SJSA1 (cell line): ENCODE measurements around the gene ZNF362. TPM values are rescaled to one million over a fixed set of nuclear protein-coding genes. Genes with fewer than 3 reads are reported as not detected.

Source experiments
- DNase-seq, 2 experiments: peaks; one replicate each; pipeline ENCODE4 v3.0.0-alpha.2; 2015 to 2020; ENCODE audit warnings: low spot score in 2 of 2, low read depth in 1 of 2
- H3K27ac ChIP-seq: fragments of 250-450 bp; sonication (Bioruptor Pico); 2 replicates; pipeline ENCODE4 v1.5.1; 2020; ENCODE audit warnings: mild to moderate bottlenecking, moderate library complexity
- H3K27me3 ChIP-seq: fragments of 250-450 bp; sonication (Bioruptor Pico); replicated peaks from 2 replicates; pipeline ENCODE4 v1.5.1; 2020; ENCODE audit warnings: mild to moderate bottlenecking, moderate library complexity
- H3K36me3 ChIP-seq: fragments of 250-450 bp; sonication (Bioruptor Pico); 2 replicates; pipeline ENCODE4 v1.5.1; 2020; ENCODE audit warnings: mild to moderate bottlenecking
- H3K4me1 ChIP-seq: fragments of 250-450 bp; sonication (Bioruptor Pico); replicated peaks from 2 replicates; pipeline ENCODE4 v1.6.1; 2021; ENCODE audit warnings: mild to moderate bottlenecking
- H3K4me3 ChIP-seq: fragments of 250-450 bp; sonication (Bioruptor Pico); 2 replicates; pipeline ENCODE4 v1.5.1; 2020; ENCODE audit warnings: mild to moderate bottlenecking
- H3K9me3 ChIP-seq: fragments of 250-450 bp; sonication (Bioruptor Pico); replicated peaks from 2 replicates; pipeline ENCODE4 v1.5.1; 2020; ENCODE audit warnings: mild to moderate bottlenecking
- total RNA-seq: library from RNA; depleted of rRNA; stranded (reverse); fragments of >200 nt; shearing (Covaris generic); gene quantifications from 2 replicates; pipeline ENCODE4 v1.2.3, GENCODE V29; 2014

ZNF362 gene
- total RNA-seq, 1 experiment from 2014 or later: 21.4 TPM

GRCh38 chr1:33292726-33293340 lies 36.5 kb downstream of the ZNF362 start:
- no peak for DNase-seq
- Histone ChIP-seq H3K9me3 (no peaks in the 10 kb centered on the region), H3K27ac (no peak overlapping the region), H3K36me3 (peaks cover 44% of the 10 kb centered on the region), H3K4me1 (no peaks in the 10 kb centered on the region), H3K4me3 (no peak overlapping the region), H3K27me3 (no peaks in the 10 kb centered on the region)

GRCh38 chr1:33294071-33295010 lies 38.0 kb downstream of the ZNF362 start:
- Histone ChIP-seq H3K9me3 (no peaks in the 10 kb centered on the region), H3K27ac (no peak overlapping the region), H3K36me3 (peaks cover 56% of the 10 kb centered on the region), H3K4me1 (0 out of 2 replicates have a peak, but pooled peaks cover 6% of the 10 kb centered on the region), H3K4me3 (no peak overlapping the region), H3K27me3 (no peaks in the 10 kb centered on the region)
- no peak for DNase-seq

GRCh38 chr1:33295023-33295422 lies 38.7 kb downstream of the ZNF362 start:
- peaks cover 62% of the 10 kb centered on the region for H3K36me3 ChIP-seq
- no peaks in the 10 kb centered on the region for H3K27me3 ChIP-seq
- H3K9me3 ChIP-seq: no peaks in the 10 kb centered on the region
- H3K27ac ChIP-seq: no peak overlapping the region
- 0 out of 2 replicates have a peak, but pooled peaks cover 6% of the 10 kb centered on the region for H3K4me1 ChIP-seq
- no peak overlapping the region for H3K4me3 ChIP-seq
- no peak for DNase-seq

- H3K27ac ChIP-seq: no peak overlapping the region
These were observed 39.3 kb downstream of the ZNF362 start for GRCh38 chr1:33295450-33296081.

GRCh38 chr1:33296082-33296458 lies 39.8 kb downstream of the ZNF362 start:
- no peak overlapping the region for H3K4me3 ChIP-seq
- H3K36me3 ChIP-seq: peaks cover 63% of the 10 kb centered on the region
- DNase-seq: no peak
- H3K27ac ChIP-seq: no peak overlapping the region
- no peaks in the 10 kb centered on the region for H3K27me3 ChIP-seq
- H3K4me1 ChIP-seq: 0 out of 2 replicates have a peak, but pooled peaks cover 6% of the 10 kb centered on the region
- H3K9me3 ChIP-seq: no peaks in the 10 kb centered on the region

More at GRCh38 chr1:33295450-33296081, 39.3 kb downstream of the ZNF362 start:
- peak; percentile 77 to 87 for DNase-seq
- Histone ChIP-seq H3K4me1 (0 out of 2 replicates have a peak, but pooled peaks cover 6% of the 10 kb centered on the region), H3K4me3 (no peak overlapping the region), H3K27me3 (no peaks in the 10 kb centered on the region), H3K9me3 (no peaks in the 10 kb centered on the region), H3K36me3 (peaks cover 63% of the 10 kb centered on the region)

- no peak overlapping the region for H3K27ac ChIP-seq
- no peak overlapping the region for H3K4me3 ChIP-seq
- peaks cover 68% of the 10 kb centered on the region for H3K36me3 ChIP-seq
- no peaks in the 10 kb centered on the region for H3K9me3 ChIP-seq
- H3K27me3 ChIP-seq: no peaks in the 10 kb centered on the region
- DNase-seq: no peak
- H3K4me1 ChIP-seq: 0 out of 2 replicates have a peak, but pooled peaks cover 6% of the 10 kb centered on the region
These were observed 40.5 kb downstream of the ZNF362 start for GRCh38 chr1:33296824-33297223.

- H3K36me3 ChIP-seq: peaks cover 65% of the 10 kb centered on the region
- DNase-seq: no peak
- H3K4me1 ChIP-seq: 0 out of 2 replicates have a peak, but pooled peaks cover 6% of the 10 kb centered on the region
- no peak overlapping the region for H3K4me3 ChIP-seq
- no peaks in the 10 kb centered on the region for H3K27me3 ChIP-seq
- no peaks in the 10 kb centered on the region for H3K9me3 ChIP-seq
- H3K27ac ChIP-seq: no peak overlapping the region
These were observed 41.8 kb downstream of the ZNF362 start for GRCh38 chr1:33297911-33298622.

- no peaks in the 10 kb centered on the region for H3K9me3 ChIP-seq
- no peaks in the 10 kb centered on the region for H3K27me3 ChIP-seq
- DNase-seq: peak; percentile 51 to 80
These were observed 42.5 kb downstream of the ZNF362 start for GRCh38 chr1:33298623-33299277.

GRCh38 chr1:33299461-33300155 lies 43.3 kb downstream of the ZNF362 start:
- Histone ChIP-seq H3K27me3 (no peaks in the 10 kb centered on the region), H3K27ac (no peak overlapping the region), H3K36me3 (peaks cover 51% of the 10 kb centered on the region), H3K4me1 (0 out of 2 replicates have a peak, but pooled peaks cover 6% of the 10 kb centered on the region), H3K4me3 (no peak overlapping the region), H3K9me3 (no peaks in the 10 kb centered on the region)
- no peak for DNase-seq

More at GRCh38 chr1:33298623-33299277, 42.5 kb downstream of the ZNF362 start:
- Histone ChIP-seq H3K27ac (no peak overlapping the region), H3K4me1 (0 out of 2 replicates have a peak, but pooled peaks cover 6% of the 10 kb centered on the region), H3K36me3 (peaks cover 60% of the 10 kb centered on the region), H3K4me3 (no peak overlapping the region)

- Histone ChIP-seq H3K9me3 (no peaks in the 10 kb centered on the region), H3K36me3 (peaks cover 43% of the 10 kb centered on the region), H3K27me3 (no peaks in the 10 kb centered on the region), H3K4me1 (0 out of 2 replicates have a peak, but pooled peaks cover 6% of the 10 kb centered on the region), H3K4me3 (no peak overlapping the region), H3K27ac (no peak overlapping the region)
- DNase-seq: no peak
These were observed 44.4 kb downstream of the ZNF362 start for GRCh38 chr1:33300673-33301072.

GRCh38 chr1:33301273-33301984 lies 45.1 kb downstream of the ZNF362 start:
- Histone ChIP-seq H3K27ac (no peak overlapping the region), H3K36me3 (peaks cover 36% of the 10 kb centered on the region), H3K4me3 (no peak overlapping the region), H3K27me3 (no peaks in the 10 kb centered on the region), H3K4me1 (0 out of 2 replicates have a peak, but pooled peaks cover 6% of the 10 kb centered on the region), H3K9me3 (no peaks in the 10 kb centered on the region)
- DNase-seq: no peak

GRCh38 chr1:33302325-33302724 lies 46.0 kb downstream of the ZNF362 start:
- no peak for DNase-seq
- Histone ChIP-seq H3K27me3 (no peaks in the 10 kb centered on the region), H3K27ac (no peak overlapping the region), H3K4me3 (no peak overlapping the region), H3K9me3 (no peaks in the 10 kb centered on the region), H3K4me1 (0 out of 2 replicates have a peak, but pooled peaks cover 6% of the 10 kb centered on the region), H3K36me3 (peaks cover 30% of the 10 kb centered on the region)
